GM06990 (cell line): ENCODE measurements around the gene TTC3.

ENCODE experiments used
- DNase-seq: peaks from one replicate; pipeline ENCODE4 v3.0.0-alpha.2; 2011; ENCODE audit not compliant: insufficient read length; ENCODE audit errors: extremely low read depth
- H3K27me3 ChIP-seq: replicated peaks from 2 replicates; pipeline ENCODE4 v1.6.0; 2011; ENCODE audit warnings: low read length; ENCODE audit not compliant: control insufficient read depth, insufficient read depth
- H3K36me3 ChIP-seq: 2 replicates; pipeline ENCODE4 v1.5.1; 2011; ENCODE audit warnings: low read length; ENCODE audit not compliant: control insufficient read depth, insufficient read depth
- H3K4me3 ChIP-seq: replicated peaks from 2 replicates; pipeline ENCODE4 v1.5.1; 2011; ENCODE audit warnings: low read depth, mild to moderate bottlenecking, control low read depth, low read length
- TF ChIP-seq, protein P1 (sequence below): IDR thresholded peaks from 2 replicates; pipeline ENCODE4 v1.5.1; 2011; ENCODE audit warnings: low read length, control low read depth, mild to moderate bottlenecking, inconsistent platforms; ENCODE audit not compliant: insufficient read depth, poor library complexity, severe bottlenecking

The TTC3 gene

GRCh38 chr21:37082856-37083528 lies 9.9 kb downstream of the TTC3 start:
- TF ChIP-seq, protein P1, sequence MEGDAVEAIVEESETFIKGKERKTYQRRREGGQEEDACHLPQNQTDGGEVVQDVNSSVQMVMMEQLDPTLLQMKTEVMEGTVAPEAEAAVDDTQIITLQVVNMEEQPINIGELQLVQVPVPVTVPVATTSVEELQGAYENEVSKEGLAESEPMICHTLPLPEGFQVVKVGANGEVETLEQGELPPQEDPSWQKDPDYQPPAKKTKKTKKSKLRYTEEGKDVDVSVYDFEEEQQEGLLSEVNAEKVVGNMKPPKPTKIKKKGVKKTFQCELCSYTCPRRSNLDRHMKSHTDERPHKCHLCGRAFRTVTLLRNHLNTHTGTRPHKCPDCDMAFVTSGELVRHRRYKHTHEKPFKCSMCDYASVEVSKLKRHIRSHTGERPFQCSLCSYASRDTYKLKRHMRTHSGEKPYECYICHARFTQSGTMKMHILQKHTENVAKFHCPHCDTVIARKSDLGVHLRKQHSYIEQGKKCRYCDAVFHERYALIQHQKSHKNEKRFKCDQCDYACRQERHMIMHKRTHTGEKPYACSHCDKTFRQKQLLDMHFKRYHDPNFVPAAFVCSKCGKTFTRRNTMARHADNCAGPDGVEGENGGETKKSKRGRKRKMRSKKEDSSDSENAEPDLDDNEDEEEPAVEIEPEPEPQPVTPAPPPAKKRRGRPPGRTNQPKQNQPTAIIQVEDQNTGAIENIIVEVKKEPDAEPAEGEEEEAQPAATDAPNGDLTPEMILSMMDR = no peak
- H3K36me3 ChIP-seq = no peaks in the 10 kb centered on the region
- H3K4me3 ChIP-seq = no peak overlapping the region
- H3K27me3 ChIP-seq = no peaks in the 10 kb centered on the region
- no peak for DNase-seq

GRCh38 chr21:37085726-37086125 lies 12.7 kb downstream of the TTC3 start:
- Histone ChIP-seq H3K27me3 (no peaks in the 10 kb centered on the region), H3K36me3 (no peaks in the 10 kb centered on the region), H3K4me3 (no peak overlapping the region)
- TF ChIP-seq, protein P1 = no peak
- DNase-seq = no peak

GRCh38 chr21:37087188-37087587 lies 14.1 kb downstream of the TTC3 start:
- no peaks in the 10 kb centered on the region for H3K27me3 ChIP-seq
- H3K4me3 ChIP-seq = no peak overlapping the region
- TF ChIP-seq, protein P1 = no peak
- no peaks in the 10 kb centered on the region for H3K36me3 ChIP-seq
- DNase-seq = no peak

GRCh38 chr21:37088186-37088735 lies 15.2 kb downstream of the TTC3 start:
- no peaks in the 10 kb centered on the region for H3K36me3 ChIP-seq
- TF ChIP-seq, protein P1 = no peak

GRCh38 chr21:37093977-37094376 lies 20.9 kb downstream of the TTC3 start:
- TF ChIP-seq, protein P1 = no peak
- H3K36me3 ChIP-seq = peaks cover 6% of the 10 kb centered on the region
- H3K4me3 ChIP-seq = no peak overlapping the region
- H3K27me3 ChIP-seq = no peaks in the 10 kb centered on the region
- DNase-seq = no peak

More at GRCh38 chr21:37088186-37088735, 15.2 kb downstream of the TTC3 start:
- DNase-seq = no peak
- no peaks in the 10 kb centered on the region for H3K27me3 ChIP-seq
- H3K4me3 ChIP-seq = no peak overlapping the region
